T-helper 2 cell treated with Interferon-gamma antibody and Interleukin-4, amounts not matched to agents 5 μg/mL and 100 μg/mL, for 36 hours (primary cell): ENCODE data around the gene DZIP1L.

ENCODE experiments used
- DNase-seq: peaks from one replicate; pipeline ENCODE4 v3.0.0; 2021; ENCODE audit warnings: low spot score
- H3K27ac Mint-ChIP-seq: one replicate; pipeline ENCODE4 v1.8.0; 2021; ENCODE audit warnings: mild to moderate bottlenecking, mixed read lengths
- H3K27me3 Mint-ChIP-seq: one replicate; pipeline ENCODE4 v1.8.0; 2021; ENCODE audit warnings: low read depth, mixed read lengths
- H3K36me3 Mint-ChIP-seq: one replicate; pipeline ENCODE4 v1.8.0; 2021; ENCODE audit warnings: low read depth, mixed read lengths
- H3K4me1 Mint-ChIP-seq: one replicate; pipeline ENCODE4 v1.8.0; 2021; ENCODE audit warnings: low read depth, mixed read lengths
- H3K4me3 Mint-ChIP-seq: one replicate; pipeline ENCODE4 v1.8.0; 2022; ENCODE audit warnings: mild to moderate bottlenecking, moderate library complexity, mixed read lengths
- H3K9me3 Mint-ChIP-seq: one replicate; pipeline ENCODE4 v1.8.0; 2021; ENCODE audit warnings: mixed read lengths

The DZIP1L gene

GRCh38 chr3:138027821-138028220, 87.6 kb downstream of the DZIP1L start:
- Mint-ChIP-seq H3K27me3 (peaks cover 4% of the 10 kb centered on the region), H3K4me3 (no peak overlapping the region), H3K36me3 (no peaks in the 10 kb centered on the region), H3K9me3 (no peaks in the 10 kb centered on the region), H3K27ac (no peak overlapping the region), H3K4me1 (no peaks in the 10 kb centered on the region)
- no peak for DNase-seq

- Mint-ChIP-seq H3K27ac (no peak overlapping the region), H3K4me1 (no peaks in the 10 kb centered on the region), H3K9me3 (no peaks in the 10 kb centered on the region), H3K4me3 (no peak overlapping the region), H3K36me3 (no peaks in the 10 kb centered on the region), H3K27me3 (peaks cover 4% of the 10 kb centered on the region)
- no peak for DNase-seq
Measured at GRCh38 chr3:138025553-138025952, 89.9 kb downstream of the DZIP1L start.

- no peak overlapping the region for H3K4me3 Mint-ChIP-seq
- no peaks in the 10 kb centered on the region for H3K9me3 Mint-ChIP-seq
- H3K4me1 Mint-ChIP-seq = no peaks in the 10 kb centered on the region
- peaks cover 4% of the 10 kb centered on the region for H3K27me3 Mint-ChIP-seq
- H3K27ac Mint-ChIP-seq = no peak overlapping the region
- DNase-seq = no peak
- H3K36me3 Mint-ChIP-seq = no peaks in the 10 kb centered on the region
Measured at GRCh38 chr3:138023754-138024153, 91.7 kb downstream of the DZIP1L start.

- peaks cover 2% of the 10 kb centered on the region for H3K27me3 Mint-ChIP-seq
- H3K9me3 Mint-ChIP-seq = no peaks in the 10 kb centered on the region
- H3K4me3 Mint-ChIP-seq = no peak overlapping the region
- H3K4me1 Mint-ChIP-seq = no peaks in the 10 kb centered on the region
- H3K36me3 Mint-ChIP-seq = no peaks in the 10 kb centered on the region
- DNase-seq = no peak
- no peak overlapping the region for H3K27ac Mint-ChIP-seq
Measured at GRCh38 chr3:138019281-138020069, 95.9 kb downstream of the DZIP1L start.

- no peak for DNase-seq
- no peak overlapping the region for H3K27ac Mint-ChIP-seq
- H3K4me3 Mint-ChIP-seq = no peak overlapping the region
- H3K27me3 Mint-ChIP-seq = peaks cover 2% of the 10 kb centered on the region
- H3K36me3 Mint-ChIP-seq = no peaks in the 10 kb centered on the region
- no peaks in the 10 kb centered on the region for H3K9me3 Mint-ChIP-seq
- H3K4me1 Mint-ChIP-seq = no peaks in the 10 kb centered on the region
Measured at GRCh38 chr3:138016065-138016464, 99.3 kb downstream of the DZIP1L start.

GRCh38 chr3:138012526-138012925, 102.9 kb downstream of the DZIP1L start:
- no peaks in the 10 kb centered on the region for H3K9me3 Mint-ChIP-seq
- H3K27me3 Mint-ChIP-seq = peaks cover 2% of the 10 kb centered on the region
- H3K4me1 Mint-ChIP-seq = no peaks in the 10 kb centered on the region
- no peak overlapping the region for H3K4me3 Mint-ChIP-seq
- H3K27ac Mint-ChIP-seq = no peak overlapping the region
- DNase-seq = no peak
- H3K36me3 Mint-ChIP-seq = no peaks in the 10 kb centered on the region
